Measurements from ENCODE around the gene FUT4.
"Not testable (repeated sequence)": the region's sequence is repeated elsewhere in the genome, so short reads cannot be mapped to it uniquely, and the experiment has no call there.

FUT4 gene

DNA sequence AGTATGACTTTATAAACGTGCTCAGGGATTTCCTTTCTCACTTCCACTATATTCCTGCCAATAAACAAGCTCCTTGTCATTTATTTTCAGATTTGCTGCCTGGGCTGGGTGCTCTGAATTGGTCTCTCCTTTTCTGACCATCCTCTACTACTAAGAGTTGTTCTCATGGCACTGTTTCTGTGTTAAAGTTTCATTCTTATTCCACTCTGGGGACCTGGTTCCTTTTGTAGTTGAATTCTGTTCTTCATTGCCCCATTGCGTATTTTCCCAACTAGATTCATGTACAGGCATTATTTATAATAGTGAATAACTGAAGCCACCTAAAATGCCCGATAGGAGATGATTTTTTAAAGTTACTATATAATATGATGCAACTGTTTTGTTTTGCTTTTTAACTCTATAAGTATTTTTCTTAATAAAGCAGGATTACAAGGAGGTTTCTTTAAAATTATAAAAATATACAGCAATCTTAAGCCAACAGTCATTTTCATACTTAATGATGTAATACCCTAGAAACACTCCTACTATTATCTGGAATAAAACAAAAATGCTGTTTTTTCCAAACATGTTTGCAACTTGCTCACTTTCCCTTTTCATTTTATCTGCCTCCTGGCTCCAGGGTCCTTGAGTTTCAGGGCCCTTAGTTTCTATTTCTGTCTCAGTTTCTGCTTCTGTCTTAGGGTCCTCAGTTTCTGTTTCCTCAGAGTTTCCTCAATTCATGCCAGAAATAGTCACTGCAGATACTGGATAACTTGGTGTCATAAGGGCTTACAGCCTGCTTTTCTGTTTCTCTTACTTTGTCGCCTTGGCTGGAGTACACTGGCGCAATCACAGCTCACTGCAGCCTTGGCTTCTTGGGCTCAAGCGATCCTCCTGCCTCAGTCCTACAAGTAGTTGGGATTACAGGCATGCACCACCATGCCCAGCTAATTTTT is 9.8 kb upstream of the FUT4 start:
- DNase-seq, result no peak

DNA sequence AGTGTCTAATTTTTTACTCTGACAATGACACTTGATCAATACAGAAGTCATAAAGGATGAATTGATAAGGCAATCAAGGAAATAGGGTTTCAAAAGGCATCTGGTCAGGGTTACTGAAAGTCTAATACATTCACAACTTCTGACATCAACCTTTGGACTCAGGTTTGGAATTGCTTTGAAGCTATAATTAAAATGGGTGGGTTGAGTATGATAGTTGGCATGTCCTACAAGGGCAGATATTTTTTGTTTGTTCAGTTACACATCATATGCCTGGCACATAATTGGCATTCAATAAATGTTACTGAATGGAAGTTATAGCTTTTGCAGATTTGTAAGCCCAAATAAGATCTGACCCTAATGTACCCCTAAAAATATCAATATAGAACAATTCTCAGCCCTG is 7.3 kb upstream of the FUT4 start:
- no peak for DNase-seq

DNA sequence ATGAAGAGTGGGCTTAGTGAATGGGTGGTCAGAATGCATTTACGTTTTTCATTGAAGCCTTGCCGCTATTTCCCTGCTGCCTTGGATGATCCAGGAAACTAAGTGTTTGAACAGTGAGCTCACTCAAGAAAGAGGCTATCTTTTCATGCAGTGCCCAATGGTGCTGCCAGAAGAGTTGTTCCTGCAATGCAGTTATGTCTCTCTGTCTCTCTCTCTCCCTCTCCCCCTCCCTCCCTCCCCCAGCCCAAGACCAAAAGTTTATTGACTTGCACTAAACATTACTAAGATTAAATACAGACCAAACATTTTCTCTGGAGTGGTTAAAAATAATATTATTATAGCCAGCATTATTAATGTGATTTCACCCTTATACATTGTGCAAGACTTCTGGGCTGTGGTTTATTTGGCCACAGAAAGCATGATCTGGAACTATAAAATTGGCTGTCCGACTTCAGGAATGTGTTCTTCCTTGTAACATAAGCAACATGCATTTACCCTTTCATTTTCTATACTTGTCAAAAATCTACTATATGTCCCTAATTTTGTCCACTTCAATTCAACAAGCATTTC is 6.6 kb upstream of the FUT4 start:
- no peak for DNase-seq

DNA sequence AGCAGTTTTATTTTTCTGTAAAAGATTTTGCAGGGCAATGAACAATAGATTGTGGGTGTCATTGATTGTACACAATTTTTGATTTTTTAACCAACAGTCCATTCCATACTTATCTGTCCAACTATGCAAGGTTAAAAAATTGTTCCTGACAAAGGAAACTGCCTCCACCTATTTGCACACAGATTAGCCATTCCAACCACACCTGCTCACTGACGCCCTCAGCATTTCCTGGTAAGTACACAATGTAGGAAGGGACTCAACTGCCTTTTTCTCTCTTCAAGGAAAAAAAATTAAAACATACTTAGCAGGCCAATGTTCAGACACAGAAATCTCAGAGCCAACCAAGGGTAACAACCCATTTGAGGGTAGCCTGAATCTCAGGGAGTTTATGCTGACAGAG is 4.3 kb upstream of the FUT4 start:
- DNase-seq, result no peak

DNA sequence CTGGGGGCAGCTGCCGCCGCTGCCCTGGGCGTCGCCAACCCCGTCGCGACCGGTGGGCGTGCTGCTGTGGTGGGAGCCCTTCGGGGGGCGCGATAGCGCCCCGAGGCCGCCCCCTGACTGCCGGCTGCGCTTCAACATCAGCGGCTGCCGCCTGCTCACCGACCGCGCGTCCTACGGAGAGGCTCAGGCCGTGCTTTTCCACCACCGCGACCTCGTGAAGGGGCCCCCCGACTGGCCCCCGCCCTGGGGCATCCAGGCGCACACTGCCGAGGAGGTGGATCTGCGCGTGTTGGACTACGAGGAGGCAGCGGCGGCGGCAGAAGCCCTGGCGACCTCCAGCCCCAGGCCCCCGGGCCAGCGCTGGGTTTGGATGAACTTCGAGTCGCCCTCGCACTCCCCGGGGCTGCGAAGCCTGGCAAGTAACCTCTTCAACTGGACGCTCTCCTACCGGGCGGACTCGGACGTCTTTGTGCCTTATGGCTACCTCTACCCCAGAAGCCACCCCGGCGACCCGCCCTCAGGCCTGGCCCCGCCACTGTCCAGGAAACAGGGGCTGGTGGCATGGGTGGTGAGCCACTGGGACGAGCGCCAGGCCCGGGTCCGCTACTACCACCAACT is 1.0 kb downstream of the FUT4 start:
- DNase-seq, result peak; percentile 31

DNA sequence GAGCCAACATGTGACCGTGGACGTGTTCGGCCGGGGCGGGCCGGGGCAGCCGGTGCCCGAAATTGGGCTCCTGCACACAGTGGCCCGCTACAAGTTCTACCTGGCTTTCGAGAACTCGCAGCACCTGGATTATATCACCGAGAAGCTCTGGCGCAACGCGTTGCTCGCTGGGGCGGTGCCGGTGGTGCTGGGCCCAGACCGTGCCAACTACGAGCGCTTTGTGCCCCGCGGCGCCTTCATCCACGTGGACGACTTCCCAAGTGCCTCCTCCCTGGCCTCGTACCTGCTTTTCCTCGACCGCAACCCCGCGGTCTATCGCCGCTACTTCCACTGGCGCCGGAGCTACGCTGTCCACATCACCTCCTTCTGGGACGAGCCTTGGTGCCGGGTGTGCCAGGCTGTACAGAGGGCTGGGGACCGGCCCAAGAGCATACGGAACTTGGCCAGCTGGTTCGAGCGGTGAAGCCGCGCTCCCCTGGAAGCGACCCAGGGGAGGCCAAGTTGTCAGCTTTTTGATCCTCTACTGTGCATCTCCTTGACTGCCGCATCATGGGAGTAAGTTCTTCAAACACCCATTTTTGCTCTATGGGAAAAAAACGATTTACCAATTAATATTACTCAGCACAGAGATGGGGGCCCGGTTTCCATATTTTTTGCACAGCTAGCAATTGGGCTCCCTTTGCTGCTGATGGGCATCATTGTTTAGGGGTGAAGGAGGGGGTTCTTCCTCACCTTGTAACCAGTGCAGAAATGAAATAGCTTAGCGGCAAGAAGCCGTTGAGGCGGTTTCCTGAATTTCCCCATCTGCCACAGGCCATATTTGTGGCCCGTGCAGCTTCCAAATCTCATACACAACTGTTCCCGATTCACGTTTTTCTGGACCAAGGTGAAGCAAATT is 1.8 kb downstream of the FUT4 start:
- no peak for DNase-seq

DNA sequence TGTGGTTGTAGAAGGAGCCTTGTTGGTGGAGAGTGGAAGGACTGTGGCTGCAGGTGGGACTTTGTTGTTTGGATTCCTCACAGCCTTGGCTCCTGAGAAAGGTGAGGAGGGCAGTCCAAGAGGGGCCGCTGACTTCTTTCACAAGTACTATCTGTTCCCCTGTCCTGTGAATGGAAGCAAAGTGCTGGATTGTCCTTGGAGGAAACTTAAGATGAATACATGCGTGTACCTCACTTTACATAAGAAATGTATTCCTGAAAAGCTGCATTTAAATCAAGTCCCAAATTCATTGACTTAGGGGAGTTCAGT is 2.4 kb downstream of the FUT4 start:
- DNase-seq, result no peak

DNA sequence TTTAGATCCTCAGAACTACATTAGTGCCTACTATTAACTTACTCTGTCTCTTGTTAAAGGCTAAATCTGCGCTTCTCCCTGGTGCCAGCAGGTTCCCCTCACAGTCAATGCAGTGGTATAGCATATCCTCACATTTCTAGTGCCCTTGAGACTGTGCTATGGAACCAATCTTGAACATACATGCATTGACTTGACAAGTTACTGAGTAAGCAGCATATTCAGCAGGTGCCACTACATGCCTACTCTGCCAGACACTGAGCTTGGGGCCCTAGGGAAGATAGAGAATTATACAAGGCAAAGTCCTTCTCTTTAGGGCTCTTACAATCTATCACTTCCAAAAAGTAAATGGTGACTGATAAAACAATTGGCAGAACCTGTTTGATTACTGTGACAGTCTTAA is 3.2 kb downstream of the FUT4 start:
- DNase-seq, result peak; percentile 58

DNA sequence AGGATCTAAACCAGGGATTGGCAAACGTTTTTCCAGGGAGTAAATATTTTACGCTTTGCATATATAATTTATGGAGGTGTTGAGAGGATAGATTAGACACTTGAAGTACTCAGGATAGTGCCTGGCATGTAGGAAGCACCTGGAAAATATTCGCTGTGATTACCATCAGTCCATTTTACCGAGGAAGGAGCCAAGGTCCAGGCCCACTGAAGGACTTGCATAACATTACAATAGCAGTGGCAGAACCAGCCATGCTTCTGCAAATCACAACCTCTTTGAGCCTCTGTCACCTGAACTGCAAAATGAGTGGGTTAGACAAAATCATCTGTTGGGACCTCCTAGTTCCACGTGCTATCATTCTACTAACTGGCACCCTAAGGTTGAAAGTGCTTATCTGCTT is 5.4 kb downstream of the FUT4 start:
- DNase-seq, result peak; percentile 65

DNA sequence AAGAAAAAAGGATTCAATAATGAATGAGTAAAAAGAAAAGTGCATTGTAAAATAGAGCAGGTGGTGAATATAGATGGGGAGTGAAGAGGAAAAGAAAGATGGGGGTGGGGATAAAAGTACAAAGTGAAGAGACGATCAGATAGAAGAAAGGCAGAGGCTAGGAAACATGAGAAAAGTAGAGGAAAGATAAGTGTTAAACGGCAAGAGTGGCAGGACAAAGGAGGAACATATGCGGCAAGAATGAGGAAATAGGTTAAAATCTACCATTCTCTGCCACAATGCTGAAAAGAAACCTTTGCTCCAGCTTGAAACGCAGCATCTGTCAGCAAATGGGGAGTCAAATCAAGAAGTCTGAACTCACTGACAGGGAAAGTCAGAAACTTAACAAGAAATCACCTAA is 6.8 kb downstream of the FUT4 start:
- no peak for DNase-seq

DNA sequence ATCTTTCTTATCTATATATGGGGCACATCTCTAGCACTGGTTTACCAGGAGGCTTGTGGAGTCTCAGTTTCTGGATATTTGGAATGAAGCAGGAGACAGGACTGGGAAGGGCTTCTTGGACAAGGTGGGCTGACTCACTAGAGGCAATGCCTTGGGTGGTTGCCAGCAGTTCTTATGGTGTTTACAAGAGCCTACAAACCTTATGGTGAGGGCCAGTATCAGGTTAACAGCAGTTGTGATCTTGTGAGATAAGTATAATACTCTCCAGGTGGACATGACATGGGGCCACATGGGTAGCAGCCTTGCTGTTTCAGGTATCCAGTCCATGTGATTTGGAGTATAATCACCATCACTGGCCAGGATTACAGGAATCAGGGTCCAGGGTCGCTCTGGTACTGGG is 10.2 kb downstream of the FUT4 start:
- peak; percentile 86 for DNase-seq

DNA sequence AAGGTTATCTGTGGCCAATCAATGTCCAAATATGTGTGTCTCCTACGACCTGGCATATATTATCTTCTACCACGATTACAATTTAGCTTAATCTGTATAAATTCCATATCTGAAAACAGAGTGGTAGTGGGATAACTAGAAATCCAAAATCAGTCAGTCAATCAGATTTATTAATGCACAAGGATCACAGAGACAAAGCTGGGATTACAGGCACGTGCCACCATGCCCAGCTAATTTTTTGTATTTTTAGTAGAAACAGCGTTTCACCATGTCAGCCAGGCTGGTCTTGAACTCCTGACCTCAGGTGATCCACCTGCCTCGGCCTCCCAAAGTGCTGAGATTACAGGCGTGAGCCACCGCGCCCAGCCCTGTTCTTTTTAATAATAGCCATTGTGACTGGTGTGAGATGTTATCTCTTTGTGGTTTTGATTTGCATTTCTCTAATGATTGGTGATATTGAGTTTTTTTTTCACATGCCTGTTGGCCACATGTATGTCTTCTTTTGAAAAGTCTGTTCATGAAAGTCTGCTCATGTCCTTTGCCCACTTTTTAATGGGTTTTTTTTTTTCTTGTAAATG is 12.1 kb downstream of the FUT4 start:
- not testable (repeated sequence) for DNase-seq

DNA sequence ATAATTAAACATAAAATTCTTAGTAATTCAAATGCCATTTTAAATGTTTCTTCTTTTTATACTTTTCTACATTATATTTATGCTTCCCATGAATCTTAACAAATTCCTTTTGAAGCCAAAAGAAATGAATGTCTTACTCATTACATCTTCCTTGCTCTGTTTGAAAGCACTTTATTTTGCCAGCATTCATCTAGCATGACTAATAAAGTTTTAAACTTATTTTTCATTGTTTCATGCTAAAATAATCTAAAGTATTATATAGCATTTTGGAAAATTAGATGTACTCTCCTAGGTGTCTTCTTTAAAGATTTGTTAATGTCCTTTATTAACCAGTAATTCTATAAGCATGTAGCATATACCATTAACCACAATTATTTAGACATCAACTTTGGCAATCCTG is 13.7 kb downstream of the FUT4 start:
- no peak for DNase-seq

DNA sequence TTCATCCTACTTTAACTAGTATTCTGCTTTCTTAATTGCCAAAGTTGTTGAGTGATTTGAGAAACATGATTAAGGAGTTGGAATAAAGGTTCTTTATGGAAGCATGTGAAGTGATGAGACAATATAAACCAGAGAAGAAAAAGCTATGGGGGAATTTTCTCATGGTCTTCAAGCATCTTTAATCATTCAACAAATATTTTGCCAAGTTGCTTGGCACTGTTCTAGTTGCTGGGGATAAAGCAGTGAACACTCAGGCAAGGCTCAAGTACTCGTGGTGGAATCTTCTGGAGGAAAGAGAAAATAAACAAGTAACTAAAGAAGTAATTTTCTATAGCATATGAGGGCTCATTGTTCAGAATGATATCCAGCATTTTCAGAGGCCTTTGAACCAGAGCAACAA is 14.3 kb downstream of the FUT4 start:
- no peak for DNase-seq

DNA sequence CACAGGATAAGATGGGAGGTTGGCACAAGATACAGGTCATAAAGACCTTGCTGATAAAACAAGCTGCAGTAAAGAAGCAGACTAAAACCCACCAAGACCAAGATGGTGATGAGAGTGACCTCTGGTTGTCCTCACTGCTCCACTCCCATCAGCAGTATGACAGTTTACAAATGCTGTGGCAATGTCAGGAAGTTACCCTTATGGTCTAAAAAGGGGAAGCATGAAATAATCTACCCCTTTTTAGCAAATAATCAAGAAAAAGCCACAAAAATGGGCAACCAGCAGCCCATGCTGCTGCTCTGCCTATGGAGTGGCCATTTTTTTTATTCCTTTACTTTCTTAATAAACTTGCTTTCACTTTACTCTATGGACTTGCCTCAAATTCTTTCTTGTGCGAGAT is 14.7 kb downstream of the FUT4 start:
- DNase-seq, result no peak

DNA sequence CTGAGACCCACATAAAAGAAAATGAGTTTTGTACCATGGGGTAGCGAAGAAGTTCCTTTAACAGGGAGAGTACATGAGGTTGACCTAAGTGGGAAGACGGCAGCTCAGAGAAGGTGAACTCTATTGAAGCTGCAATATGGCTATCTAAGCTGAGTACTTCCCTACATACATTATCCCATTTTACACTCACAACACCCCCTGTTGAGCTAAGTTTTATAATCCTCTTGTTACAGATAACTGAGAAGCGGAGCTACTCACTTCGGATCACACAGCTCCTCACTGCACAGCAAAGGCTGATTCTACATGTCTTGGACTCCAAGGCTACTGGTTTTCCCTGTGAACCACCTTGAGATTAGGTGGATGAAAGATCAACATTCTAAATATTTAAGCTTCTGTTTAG is 15.2 kb downstream of the FUT4 start:
- no peak for DNase-seq

DNA sequence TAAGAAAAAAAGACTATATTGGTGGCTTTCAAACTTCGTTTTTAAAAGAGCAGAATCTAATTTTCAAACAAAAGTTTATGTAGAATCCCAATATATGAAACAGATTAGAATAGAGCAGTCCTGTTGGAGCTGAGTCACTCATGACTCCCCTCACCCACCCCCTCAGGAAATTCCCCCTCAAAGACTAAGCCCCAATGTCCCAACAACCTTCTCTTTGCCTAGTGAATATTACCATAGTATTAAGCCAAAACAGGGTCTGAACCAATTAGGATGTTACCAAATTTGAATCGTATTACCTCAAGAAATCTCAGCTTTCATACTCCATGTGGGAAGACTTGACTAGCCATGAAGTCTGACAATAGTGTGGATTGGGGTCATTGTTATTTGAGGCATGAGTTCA is 15.6 kb downstream of the FUT4 start:
- no peak for DNase-seq

DNA sequence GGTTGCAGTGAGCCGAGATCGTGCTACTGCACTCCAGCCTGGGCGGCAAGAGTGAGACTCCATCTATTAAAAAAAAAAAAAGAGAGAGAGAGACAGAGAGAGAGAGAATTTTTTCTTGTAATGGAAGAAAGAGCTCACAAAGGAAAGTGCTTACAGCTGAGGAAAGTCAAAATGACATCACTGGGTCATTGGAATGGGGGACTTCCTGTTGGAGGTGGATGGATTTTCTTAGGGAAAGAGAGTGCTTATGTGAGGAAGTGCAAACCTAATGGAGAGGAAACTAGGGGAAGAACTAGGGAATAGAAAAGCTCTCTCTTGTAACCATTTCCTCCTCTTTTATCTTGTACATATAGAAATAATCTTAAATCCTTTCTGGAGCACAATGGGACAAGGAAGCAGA is 17.1 kb downstream of the FUT4 start:
- DNase-seq, result no peak

DNA sequence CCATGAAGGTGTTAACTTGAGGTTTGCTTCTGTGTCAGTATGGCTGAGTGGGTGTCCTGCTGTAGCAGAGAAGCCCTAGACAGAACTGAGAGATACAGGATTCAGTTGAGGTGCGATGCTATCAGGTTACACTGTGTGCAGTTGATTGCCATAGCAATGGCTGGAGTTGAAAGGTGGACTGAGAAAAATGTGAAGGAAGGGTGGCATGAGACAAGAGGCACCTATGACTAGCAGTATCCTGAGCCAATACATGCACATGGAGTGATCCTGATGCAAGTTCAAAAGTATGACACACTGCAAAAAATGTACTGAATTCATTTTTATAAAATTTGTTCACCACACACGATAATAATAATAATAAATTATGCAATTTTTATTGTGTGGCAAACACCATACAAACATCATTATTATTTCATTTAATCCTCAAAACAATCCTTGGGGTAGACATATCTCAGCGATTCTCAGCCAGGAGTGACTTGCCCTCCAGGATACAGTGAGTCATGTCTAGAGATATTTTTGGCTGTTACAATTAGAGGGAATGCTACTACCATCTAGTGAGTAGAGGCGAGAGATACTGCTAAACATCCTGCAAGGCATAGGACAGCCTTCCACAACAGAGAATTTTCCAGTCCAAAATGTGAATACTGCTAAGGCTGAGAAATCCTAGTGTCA is 19.6 kb downstream of the FUT4 start:
- DNase-seq, result no peak

DNA sequence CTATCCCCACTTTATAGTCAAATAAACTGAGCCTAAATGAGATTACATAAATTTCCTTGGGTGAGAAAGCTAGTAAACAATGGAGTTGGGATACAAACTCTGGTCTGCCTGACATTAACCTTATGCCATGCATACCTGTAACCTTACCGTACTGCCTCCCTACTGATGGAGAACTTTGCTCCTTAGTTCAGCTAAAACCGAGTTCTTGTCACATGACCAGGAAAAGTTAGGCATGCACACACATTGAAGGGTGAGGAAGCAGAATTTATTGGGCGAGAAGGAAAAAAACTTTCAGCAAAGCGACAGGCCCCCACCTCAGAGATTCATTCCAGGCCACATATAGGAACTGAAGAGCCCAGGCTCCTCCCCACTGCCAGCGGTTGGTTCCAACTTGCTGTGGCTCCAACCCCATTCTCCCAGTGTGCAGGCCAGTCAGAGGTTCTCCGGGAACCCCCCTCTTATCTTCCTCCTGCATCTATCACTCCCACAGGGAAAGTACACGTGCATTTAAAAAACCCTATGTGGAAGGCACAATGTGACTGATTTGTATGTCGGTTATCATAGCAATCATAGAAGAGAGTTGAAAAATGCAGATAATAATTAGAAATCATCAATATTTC is 20.2 kb downstream of the FUT4 start:
- no peak for DNase-seq

DNA sequence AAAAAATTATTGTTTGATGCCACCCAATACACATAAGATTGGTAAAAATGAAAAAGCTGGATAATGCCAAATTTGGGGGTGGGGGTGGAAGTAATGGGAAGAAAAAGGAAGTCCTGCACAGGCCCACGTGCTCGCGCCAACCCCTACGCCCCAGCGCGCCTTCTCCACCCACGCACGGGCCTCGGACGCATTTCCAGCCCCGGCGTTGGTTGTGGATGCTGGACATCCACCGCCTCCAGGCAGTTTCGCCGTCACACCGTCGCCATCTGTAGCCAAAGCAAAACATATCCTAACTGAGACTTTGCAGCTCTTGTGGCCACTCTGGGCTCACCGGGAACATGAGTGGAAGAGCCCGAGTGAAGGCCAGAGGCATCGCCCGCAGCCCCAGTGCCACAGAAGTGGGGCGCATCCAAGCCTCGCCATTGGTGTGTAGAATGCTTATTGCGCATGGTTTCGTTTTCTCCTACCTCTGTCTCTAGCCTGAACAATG is 23.5 kb downstream of the FUT4 start, which contains the start of gene PIWIL4:
PIWIL4 (plus strand) TSS at position 188 of the 490 bp plus-strand sequence; CDS start at position 339, 151 bp downstream.
- no peak for DNase-seq

DNA sequence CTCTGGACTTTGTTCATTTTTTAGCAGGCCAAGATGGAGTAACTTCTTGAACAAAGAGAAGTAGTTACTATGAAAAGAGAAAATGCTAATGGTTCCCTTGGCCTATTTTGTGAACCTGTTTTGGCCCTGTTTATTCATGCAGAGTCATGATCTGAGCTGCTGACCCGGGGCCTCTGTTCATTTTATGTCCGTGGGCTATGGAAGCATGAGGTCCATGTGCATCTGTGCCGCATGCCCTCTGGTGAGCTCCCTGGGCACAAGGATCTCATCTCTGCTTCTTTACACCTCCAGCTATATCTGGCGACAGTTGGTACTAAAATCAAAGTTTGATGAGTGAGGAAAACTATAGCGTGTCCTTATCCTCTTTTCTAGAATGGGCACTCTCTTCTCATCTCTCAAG is 24.5 kb downstream of the FUT4 start:
- no peak for DNase-seq
